GM13976 (cell line): ENCODE measurements around the gene LCN12.

Experiments used
- DNase-seq: peaks from one replicate; pipeline ENCODE4 v3.0.0; 2012; ENCODE audit warnings: low spot score
- CTCF ChIP-seq: IDR thresholded peaks from 2 replicates; pipeline ENCODE4 v1.5.1; 2012; ENCODE audit warnings: borderline replicate concordance, mild to moderate bottlenecking; ENCODE audit not compliant: insufficient read depth; ENCODE audit errors: extremely low read depth, missing control alignments, control extremely low read depth
- in situ Hi-C: fragments of 300-500 bp; cut with MboI; formaldehyde crosslinking; loops from one replicate; pipeline ENCODE4 v1.12.0; 2022; ENCODE audit warnings: low sequenced_read_pairs, mixed read lengths, inconsistent platforms; ENCODE audit not compliant: unreplicated experiment

Gene LCN12

GRCh38 chr9:136972335-136972734 is 20.3 kb downstream of the LCN12 start:
- in situ Hi-C loops = no loop called here
- DNase-seq = no peak
- no peak for TF ChIP-seq CTCF

GRCh38 chr9:136972743-136973142 is 20.7 kb downstream of the LCN12 start:
- no peak for DNase-seq
- in situ Hi-C loops = no loop called here
- no peak for TF ChIP-seq CTCF

- no peak for DNase-seq
- in situ Hi-C loops = no loop called here
- no peak for TF ChIP-seq CTCF
Observed at GRCh38 chr9:136973618-136974617, 21.8 kb downstream of the LCN12 start.

- in situ Hi-C loops = no loop called here
- TF ChIP-seq CTCF = no peak
- no peak for DNase-seq
Observed at GRCh38 chr9:136974817-136975535, 22.9 kb downstream of the LCN12 start.

- in situ Hi-C loops = no loop called here
- DNase-seq = peak; percentile 70
- peak; percentile 22 for TF ChIP-seq CTCF
Observed at GRCh38 chr9:136975644-136976043, 23.6 kb downstream of the LCN12 start.

- in situ Hi-C loops = no loop called here
- DNase-seq = no peak
- no peak for TF ChIP-seq CTCF
Observed at GRCh38 chr9:136977223-136977622, 25.1 kb downstream of the LCN12 start, which contains the start of gene PTGDS. Gene PTGDS (plus strand): TSS chr9:136977504. CDS start chr9:136977579, 75 bp downstream.
